Fibroblast of lung (primary cell): Measurements from ENCODE around the gene INO80E. TPM values are rescaled to one million over a fixed set of nuclear protein-coding genes. Genes with fewer than 3 reads are reported as not detected.

Experiments
- DNase-seq, 2 donors: peaks; one replicate each; pipeline versions ENCODE4 v3.0.0 to v3.0.0-alpha.2; 2010; ENCODE audit warnings: low read depth in 2 of 2
- H2AFZ ChIP-seq: 2 replicates; pipeline ENCODE4 v1.5.1; 2012; ENCODE audit warnings: low read length, control low read depth, inconsistent platforms
- H3K27ac ChIP-seq: 2 replicates; pipeline ENCODE4 v1.5.1; 2011; ENCODE audit warnings: low read length, control low read depth; ENCODE audit not compliant: insufficient read depth
- H3K27me3 ChIP-seq: 2 replicates; pipeline ENCODE4 v1.5.1; 2011; ENCODE audit warnings: mild to moderate bottlenecking, low read length; ENCODE audit not compliant: control insufficient read depth, insufficient read depth
- H3K36me3 ChIP-seq: 2 replicates; pipeline ENCODE4 v1.5.1; 2011; ENCODE audit warnings: low read length; ENCODE audit not compliant: control insufficient read depth, insufficient read depth
- H3K4me1 ChIP-seq: 2 replicates; pipeline ENCODE4 v1.5.1; 2011; ENCODE audit warnings: low read length; ENCODE audit not compliant: control insufficient read depth, insufficient read depth; ENCODE audit errors: extremely low read depth
- H3K4me2 ChIP-seq: 2 replicates; pipeline ENCODE4 v1.5.1; 2011; ENCODE audit warnings: low read length, control low read depth; ENCODE audit not compliant: insufficient read depth; ENCODE audit errors: extremely low read depth
- H3K4me3 ChIP-seq, 4 experiments: fragments of 200-600 bp in 1 of 4; sonication (generic) in 1 of 4; replicated peaks in 1 of 4; 2 replicates each; pipeline ENCODE4 v1.5.1; 2011 to 2016; ENCODE audit warnings: low read length in 4 of 4, low read depth in 3 of 4, mild to moderate bottlenecking in 3 of 4, control low read depth in 2 of 4, inconsistent platforms in 1 of 4, mixed read lengths in 1 of 4; ENCODE audit not compliant: insufficient read depth in 1 of 4; ENCODE audit errors: control extremely low read depth in 1 of 4
- H3K79me2 ChIP-seq: 2 replicates; pipeline ENCODE4 v1.5.1; 2012; ENCODE audit warnings: mild to moderate bottlenecking, low read length, inconsistent platforms; ENCODE audit not compliant: control insufficient read depth, insufficient read depth
- H3K9ac ChIP-seq: 2 replicates; pipeline ENCODE4 v1.5.1; 2011; ENCODE audit warnings: mild to moderate bottlenecking, low read length, control low read depth; ENCODE audit not compliant: insufficient read depth
- H3K9me3 ChIP-seq: 2 replicates; pipeline ENCODE4 v1.5.1; 2012; ENCODE audit warnings: low read depth, low read length; ENCODE audit not compliant: control insufficient read depth, insufficient read depth
- H4K20me1 ChIP-seq: 2 replicates; pipeline ENCODE4 v1.5.1; 2011; ENCODE audit warnings: low read length; ENCODE audit not compliant: control insufficient read depth, insufficient read depth; ENCODE audit errors: extremely low read depth
- CTCF ChIP-seq, 2 donors: IDR thresholded peaks in 1 of 2; conservative IDR thresholded peaks in 1 of 2; 1 replicate in 1 of 2; 2 replicates in 1 of 2; pipeline ENCODE4 v1.5.1; 2011 to 2012; ENCODE audit warnings: low read length in 2 of 2, control low read depth in 1 of 2, inconsistent platforms in 1 of 2, low read depth in 1 of 2, mild to moderate bottlenecking in 1 of 2
- EZH2 ChIP-seq: IDR thresholded peaks from 2 replicates; pipeline ENCODE4 v1.5.1; 2012; ENCODE audit warnings: low read length, control low read depth, mild to moderate bottlenecking; ENCODE audit errors: missing control alignments
- polyA plus RNA-seq, 2 donors: library from polyadenylated mRNA; depleted of rRNA in 1 of 2; stranded (reverse) in 1 of 2; unstranded in 1 of 2; fragments of >200 nt; gene quantifications; 2 replicates each; pipeline ENCODE4 v1.2.1, GENCODE V29; 2011 to 2012; ENCODE audit warnings: missing spikeins in 1 of 2
- total RNA-seq: library from RNA; depleted of rRNA; stranded (reverse); fragments of >200 nt; gene quantifications from 2 replicates; pipeline ENCODE4 v1.2.1, GENCODE V29; 2014

Gene INO80E
- total and polyA plus RNA-seq, 2 donors (not counting 1 experiment from before 2014, with no cell fraction given): 16.3 to 21.9 TPM

GRCh38 chr16:30006095-30006473 lies 10.0 kb downstream of the INO80E start:
- DNase-seq: no peak
- no peak for TF ChIP-seq CTCF (conservative IDR thresholded peaks at IDR 0.05 in 1 of 2, IDR thresholded peaks at IDR 0.05 in 1 of 2; ENCODE audit: low read depth in 1 of 2, low read length in 2 of 2)
- TF ChIP-seq EZH2: no peak

GRCh38 chr16:30006659-30007377 lies 10.8 kb downstream of the INO80E start:
- Histone ChIP-seq H3K36me3 (peaks cover 6% of the 10 kb centered on the region), H3K9ac (no peak overlapping the region), H3K4me1 (no peaks in the 10 kb centered on the region), H3K4me3 (no peak overlapping the region), H2AFZ (no peak overlapping the region), H4K20me1 (no peaks in the 10 kb centered on the region), H3K27me3 (peaks cover 15% of the 10 kb centered on the region), H3K9me3 (no peaks in the 10 kb centered on the region), H3K79me2 (no peaks in the 10 kb centered on the region), H3K4me2 (no peak overlapping the region), H3K27ac (no peak overlapping the region)
- DNase-seq: no peak
- no peak for TF ChIP-seq EZH2
- no peak for TF ChIP-seq CTCF (conservative IDR thresholded peaks at IDR 0.05 in 1 of 2, IDR thresholded peaks at IDR 0.05 in 1 of 2; ENCODE audit: low read depth in 1 of 2, low read length in 2 of 2)

More at GRCh38 chr16:30006095-30006473, 10.0 kb downstream of the INO80E start:
- Histone ChIP-seq H3K9ac (no peak overlapping the region), H3K4me1 (no peaks in the 10 kb centered on the region), H4K20me1 (no peaks in the 10 kb centered on the region), H3K27me3 (peaks cover 10% of the 10 kb centered on the region), H3K9me3 (no peaks in the 10 kb centered on the region), H3K36me3 (peaks cover 6% of the 10 kb centered on the region), H3K27ac (no peak overlapping the region), H3K4me3 (no peak overlapping the region), H2AFZ (no peak overlapping the region), H3K4me2 (no peak overlapping the region), H3K79me2 (no peaks in the 10 kb centered on the region)

GRCh38 chr16:30007378-30007895 lies 11.4 kb downstream of the INO80E start:
- no peak for DNase-seq
- Histone ChIP-seq H4K20me1 (no peaks in the 10 kb centered on the region), H3K4me3 (no peak overlapping the region), H3K27me3 (peaks cover 19% of the 10 kb centered on the region), H3K9ac (no peak overlapping the region), H3K36me3 (peaks cover 6% of the 10 kb centered on the region), H3K79me2 (no peaks in the 10 kb centered on the region), H3K4me1 (no peaks in the 10 kb centered on the region), H3K4me2 (no peak overlapping the region), H2AFZ (no peak overlapping the region), H3K9me3 (no peaks in the 10 kb centered on the region), H3K27ac (no peak overlapping the region)
- TF ChIP-seq EZH2: no peak
- TF ChIP-seq CTCF (conservative IDR thresholded peaks at IDR 0.05 in 1 of 2, IDR thresholded peaks at IDR 0.05 in 1 of 2; ENCODE audit: low read depth in 1 of 2, low read length in 2 of 2): no peak
